DOHH2 (cell line): ENCODE results near the gene PRAME.
A peak's percentile ranks its signal among the peaks of the same experiment; 100 is the strongest.

Source experiments
- H3F3A ChIP-seq: fragments of 200-600 bp; sonication (generic), shearing (Covaris generic); 2 replicates; pipeline ENCODE4 v1.6.0; 2016; ENCODE audit warnings: antibody characterized with exemption, mild to moderate bottlenecking; ENCODE audit not compliant: control insufficient read depth, insufficient read depth
- H3K27ac ChIP-seq: fragments of 200-600 bp; sonication (generic); 2 replicates; pipeline ENCODE4 v1.5.1; 2014; ENCODE audit warnings: low read depth, mild to moderate bottlenecking, low read length, moderate library complexity
- H3K27me3 ChIP-seq: fragments of 200-600 bp; sonication (generic); 2 replicates; pipeline ENCODE4 v1.6.1; 2014; ENCODE audit warnings: mild to moderate bottlenecking, low read length, mixed read lengths; ENCODE audit not compliant: control insufficient read depth
- H3K36me3 ChIP-seq: fragments of 200-600 bp; sonication (generic); 2 replicates; pipeline ENCODE4 v1.6.1; 2014; ENCODE audit warnings: mild to moderate bottlenecking, low read length, moderate library complexity, mixed read lengths; ENCODE audit not compliant: control insufficient read depth
- H3K4me1 ChIP-seq: fragments of 200-600 bp; sonication (generic); 2 replicates; pipeline ENCODE4 v1.6.1; 2014; ENCODE audit warnings: mild to moderate bottlenecking, low read length, mixed read lengths; ENCODE audit not compliant: control insufficient read depth
- H3K4me2 ChIP-seq: fragments of 200-600 bp; sonication (generic); 2 replicates; pipeline ENCODE4 v1.6.0; 2014; ENCODE audit warnings: mild to moderate bottlenecking, low read length, moderate library complexity
- H3K4me3 ChIP-seq: fragments of 200-600 bp; sonication (generic); 2 replicates; pipeline ENCODE4 v1.5.1; 2014; ENCODE audit warnings: mild to moderate bottlenecking, low read length, mixed read lengths
- H3K79me2 ChIP-seq: fragments of 200-600 bp; sonication (generic); 2 replicates; pipeline ENCODE4 v1.6.1; 2014; ENCODE audit warnings: mild to moderate bottlenecking, low read length, mixed read lengths; ENCODE audit not compliant: control insufficient read depth
- H3K9me2 ChIP-seq: fragments of 200-600 bp; sonication (generic); replicated peaks from 2 replicates; pipeline ENCODE4 v1.6.1; 2014; ENCODE audit warnings: mild to moderate bottlenecking, low read length, mixed read lengths; ENCODE audit not compliant: control insufficient read depth
- H3K9me3 ChIP-seq: fragments of 200-600 bp; sonication (generic); 2 replicates; pipeline ENCODE4 v1.6.1; 2014; ENCODE audit warnings: antibody characterized with exemption, low read length, mixed read lengths; ENCODE audit not compliant: control insufficient read depth, insufficient read depth
- H4K20me1 ChIP-seq: fragments of 200-600 bp; sonication (generic); 2 replicates; pipeline ENCODE4 v1.6.0; 2014; ENCODE audit warnings: low read depth, mild to moderate bottlenecking, antibody characterized with exemption, low read length, moderate library complexity; ENCODE audit not compliant: control insufficient read depth, insufficient read depth
- EZH2phosphoT487 ChIP-seq: fragments of 200-600 bp; sonication (generic); IDR thresholded peaks from 2 replicates; pipeline ENCODE4 v1.6.1; 2017; ENCODE audit warnings: borderline replicate concordance, mild to moderate bottlenecking, antibody characterized with exemption, low read length, moderate library complexity, mixed read lengths
- TF ChIP-seq, protein P1 (sequence below): fragments of 200-600 bp; sonication (generic); IDR thresholded peaks from one replicate; pipeline ENCODE4 v1.5.1; 2014; ENCODE audit warnings: antibody characterized with exemption, mild to moderate bottlenecking, low read depth, low read length; ENCODE audit not compliant: poor library complexity, severe bottlenecking

The PRAME gene

DNA sequence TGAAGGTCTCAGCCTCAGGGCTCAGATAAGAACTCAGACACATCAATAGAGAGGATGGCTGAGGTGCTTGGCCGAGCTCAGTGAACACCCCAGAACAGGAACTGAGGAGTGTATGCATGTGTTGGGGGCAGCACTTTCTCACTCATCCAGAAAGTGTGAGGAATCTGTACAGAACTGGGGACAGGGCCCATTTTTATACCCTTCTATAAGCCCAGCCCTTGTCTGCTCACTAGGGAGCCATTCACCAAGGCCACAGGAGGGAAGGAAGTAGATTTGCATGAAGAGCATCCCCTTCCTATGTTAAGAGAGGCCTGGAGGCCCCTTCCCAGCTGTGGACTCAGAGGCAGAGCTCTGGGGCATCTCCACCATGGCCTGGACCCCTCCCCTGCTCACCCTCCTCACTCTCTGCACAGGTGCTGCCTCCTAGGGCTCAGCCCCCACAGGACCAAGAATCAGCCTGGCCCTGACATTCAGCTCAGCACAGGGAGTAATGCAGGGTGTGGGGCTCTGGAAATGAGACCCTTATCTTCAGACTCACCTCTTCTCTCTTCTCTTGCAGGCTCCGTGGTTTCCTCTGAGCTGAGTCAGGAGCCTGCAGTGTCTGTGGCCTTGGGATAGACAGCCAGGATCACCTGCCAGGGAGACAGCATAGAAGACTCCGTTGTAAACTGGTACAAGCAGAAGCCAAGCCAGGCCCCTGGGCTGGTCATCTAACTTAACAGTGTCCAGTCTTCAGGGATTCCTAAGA is 45.4 kb upstream of the PRAME start:
- Histone ChIP-seq H3K27ac (peak overlapping the region; percentile 42; the same call in 1 of the 2 replicates), H4K20me1 (no peaks in the 10 kb centered on the region), H3K4me3 (peak overlapping the region; percentile 36), H3K4me1 (peaks cover 22% of the 10 kb centered on the region), H3K9me3 (peaks cover 32% of the 10 kb centered on the region), H3K79me2 (no peaks in the 10 kb centered on the region), H3F3A (peaks cover 4% of the 10 kb centered on the region; the same call in 1 of the 2 replicates), H3K36me3 (peaks cover 8% of the 10 kb centered on the region; the same call in 1 of the 2 replicates), H3K27me3 (no peaks in the 10 kb centered on the region), H3K4me2 (peak overlapping the region; percentile 59), H3K9me2 (no peaks in the 10 kb centered on the region)
- TF ChIP-seq, protein P1, sequence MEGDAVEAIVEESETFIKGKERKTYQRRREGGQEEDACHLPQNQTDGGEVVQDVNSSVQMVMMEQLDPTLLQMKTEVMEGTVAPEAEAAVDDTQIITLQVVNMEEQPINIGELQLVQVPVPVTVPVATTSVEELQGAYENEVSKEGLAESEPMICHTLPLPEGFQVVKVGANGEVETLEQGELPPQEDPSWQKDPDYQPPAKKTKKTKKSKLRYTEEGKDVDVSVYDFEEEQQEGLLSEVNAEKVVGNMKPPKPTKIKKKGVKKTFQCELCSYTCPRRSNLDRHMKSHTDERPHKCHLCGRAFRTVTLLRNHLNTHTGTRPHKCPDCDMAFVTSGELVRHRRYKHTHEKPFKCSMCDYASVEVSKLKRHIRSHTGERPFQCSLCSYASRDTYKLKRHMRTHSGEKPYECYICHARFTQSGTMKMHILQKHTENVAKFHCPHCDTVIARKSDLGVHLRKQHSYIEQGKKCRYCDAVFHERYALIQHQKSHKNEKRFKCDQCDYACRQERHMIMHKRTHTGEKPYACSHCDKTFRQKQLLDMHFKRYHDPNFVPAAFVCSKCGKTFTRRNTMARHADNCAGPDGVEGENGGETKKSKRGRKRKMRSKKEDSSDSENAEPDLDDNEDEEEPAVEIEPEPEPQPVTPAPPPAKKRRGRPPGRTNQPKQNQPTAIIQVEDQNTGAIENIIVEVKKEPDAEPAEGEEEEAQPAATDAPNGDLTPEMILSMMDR: no peak
- no peak for TF ChIP-seq EZH2phosphoT487

DNA sequence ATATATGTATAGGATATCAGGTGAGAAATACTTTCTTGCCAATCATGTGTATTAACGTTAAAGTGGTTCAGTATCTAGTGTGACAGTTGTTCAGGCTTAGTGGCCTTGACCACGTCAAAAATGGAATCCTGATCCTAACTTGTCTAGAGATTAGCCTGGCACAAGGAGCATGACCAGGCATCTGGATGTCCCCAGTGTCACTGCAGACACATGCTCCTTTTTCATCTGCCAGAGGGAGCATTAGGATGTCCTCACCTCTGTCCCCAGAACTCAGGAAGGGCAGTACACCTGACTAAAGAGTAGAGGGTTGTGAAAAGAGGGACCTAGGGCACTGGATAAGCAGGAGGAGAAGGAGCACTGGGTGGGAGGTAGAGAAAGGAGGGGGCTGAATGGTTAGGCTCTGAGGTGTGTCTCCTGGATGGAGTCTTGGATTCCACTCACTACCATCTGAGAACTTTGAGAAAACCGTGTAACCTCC is 44.4 kb upstream of the PRAME start:
- Histone ChIP-seq H3K27ac (no peak overlapping the region), H4K20me1 (no peaks in the 10 kb centered on the region), H3K79me2 (no peaks in the 10 kb centered on the region), H3K9me3 (peaks cover 32% of the 10 kb centered on the region), H3K27me3 (no peaks in the 10 kb centered on the region), H3K4me1 (peaks cover 29% of the 10 kb centered on the region), H3K36me3 (peaks cover 8% of the 10 kb centered on the region; the same call in 1 of the 2 replicates), H3F3A (peaks cover 4% of the 10 kb centered on the region; the same call in 1 of the 2 replicates), H3K4me3 (peak overlapping the region; percentile 36), H3K4me2 (no peak overlapping the region), H3K9me2 (no peaks in the 10 kb centered on the region)
- no peak for TF ChIP-seq EZH2phosphoT487
- TF ChIP-seq, protein P1: no peak

DNA sequence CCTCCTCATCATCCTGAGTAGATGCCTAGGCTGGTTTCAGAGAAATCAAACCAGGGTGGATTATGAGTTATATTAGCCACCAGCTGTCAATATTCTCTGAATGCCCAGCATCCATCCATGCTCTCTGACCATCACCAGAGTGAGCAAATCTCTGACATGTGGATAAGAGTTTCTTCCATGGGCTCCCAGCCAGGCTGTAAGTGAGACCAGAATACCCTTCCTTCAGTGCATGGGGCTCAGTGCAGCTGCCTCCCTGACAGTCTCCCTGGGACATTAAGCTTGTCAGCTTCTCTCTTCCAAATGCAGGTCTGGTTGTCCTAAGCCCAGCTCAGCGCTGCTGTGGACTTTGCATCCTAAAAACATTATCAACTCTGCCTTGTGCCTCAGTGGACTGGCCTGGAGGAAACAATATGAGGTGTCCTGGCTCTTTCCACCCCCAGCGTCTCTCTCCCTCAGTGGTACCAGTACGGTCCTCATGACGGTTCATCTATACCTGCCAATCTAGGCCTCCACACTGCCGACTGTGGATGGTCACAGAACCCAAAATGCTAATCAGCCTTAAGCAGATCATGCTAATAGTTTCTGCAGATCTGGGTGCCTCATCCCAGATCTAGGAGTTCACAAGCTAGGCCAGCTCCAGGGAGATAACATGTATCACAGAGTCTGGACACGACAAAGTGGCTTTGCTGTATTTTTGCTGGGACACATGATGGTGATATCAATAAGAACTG is 41.6 kb upstream of the PRAME start:
- Histone ChIP-seq H3K27me3 (no peaks in the 10 kb centered on the region), H3K36me3 (peaks cover 8% of the 10 kb centered on the region; the same call in 1 of the 2 replicates), H3K4me2 (no peak overlapping the region), H3K79me2 (no peaks in the 10 kb centered on the region), H3K9me2 (no peaks in the 10 kb centered on the region), H3F3A (peaks cover 4% of the 10 kb centered on the region; the same call in 1 of the 2 replicates), H3K27ac (no peak overlapping the region), H3K4me3 (no peak overlapping the region), H3K9me3 (peaks cover 28% of the 10 kb centered on the region), H3K4me1 (peaks cover 41% of the 10 kb centered on the region), H4K20me1 (no peaks in the 10 kb centered on the region)
- TF ChIP-seq EZH2phosphoT487: no peak
- TF ChIP-seq, protein P1: no peak
